SW480 (cell line): ENCODE data around the gene CCNF.

ENCODE experiments used
- DNase-seq: peaks from one replicate; pipeline ENCODE4 v3.0.0-alpha.2; 2016; ENCODE audit warnings: low spot score

CCNF gene

DNA sequence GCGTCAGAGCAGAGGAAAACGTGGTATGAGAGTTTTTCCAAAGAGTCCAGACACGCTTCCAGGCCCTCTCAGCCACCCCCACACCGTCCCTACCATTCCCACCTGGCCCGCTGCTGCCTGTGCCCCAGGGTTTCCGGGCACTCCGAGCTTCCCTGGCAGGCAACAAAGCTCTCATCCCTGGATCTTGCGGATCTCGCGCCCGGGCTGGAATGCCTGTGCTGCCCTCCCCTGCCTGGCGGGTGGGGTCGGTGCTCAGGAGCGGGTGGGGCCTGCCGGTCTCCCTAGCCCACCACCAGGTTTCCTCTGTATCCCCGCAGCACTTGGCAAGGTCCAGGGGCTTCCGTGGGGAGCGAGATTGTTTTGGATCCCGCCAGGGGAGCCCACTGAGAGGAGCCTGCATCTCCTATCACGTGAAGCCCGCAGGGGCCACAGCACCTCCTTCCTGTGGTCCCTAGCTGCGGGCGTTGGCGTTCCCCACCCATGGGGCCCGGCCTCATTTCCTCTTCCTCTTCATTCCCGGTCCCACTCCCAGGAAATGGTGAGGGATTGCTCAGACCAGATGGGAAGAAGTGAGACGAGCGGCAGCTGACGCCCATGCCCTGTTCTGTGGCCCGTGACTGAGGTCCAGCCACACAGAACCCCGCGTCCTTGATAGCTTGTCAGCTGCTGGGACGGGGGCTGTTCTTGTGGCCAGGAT, 56.7 kb downstream of the CCNF start:
- DNase-seq: no peak

DNA sequence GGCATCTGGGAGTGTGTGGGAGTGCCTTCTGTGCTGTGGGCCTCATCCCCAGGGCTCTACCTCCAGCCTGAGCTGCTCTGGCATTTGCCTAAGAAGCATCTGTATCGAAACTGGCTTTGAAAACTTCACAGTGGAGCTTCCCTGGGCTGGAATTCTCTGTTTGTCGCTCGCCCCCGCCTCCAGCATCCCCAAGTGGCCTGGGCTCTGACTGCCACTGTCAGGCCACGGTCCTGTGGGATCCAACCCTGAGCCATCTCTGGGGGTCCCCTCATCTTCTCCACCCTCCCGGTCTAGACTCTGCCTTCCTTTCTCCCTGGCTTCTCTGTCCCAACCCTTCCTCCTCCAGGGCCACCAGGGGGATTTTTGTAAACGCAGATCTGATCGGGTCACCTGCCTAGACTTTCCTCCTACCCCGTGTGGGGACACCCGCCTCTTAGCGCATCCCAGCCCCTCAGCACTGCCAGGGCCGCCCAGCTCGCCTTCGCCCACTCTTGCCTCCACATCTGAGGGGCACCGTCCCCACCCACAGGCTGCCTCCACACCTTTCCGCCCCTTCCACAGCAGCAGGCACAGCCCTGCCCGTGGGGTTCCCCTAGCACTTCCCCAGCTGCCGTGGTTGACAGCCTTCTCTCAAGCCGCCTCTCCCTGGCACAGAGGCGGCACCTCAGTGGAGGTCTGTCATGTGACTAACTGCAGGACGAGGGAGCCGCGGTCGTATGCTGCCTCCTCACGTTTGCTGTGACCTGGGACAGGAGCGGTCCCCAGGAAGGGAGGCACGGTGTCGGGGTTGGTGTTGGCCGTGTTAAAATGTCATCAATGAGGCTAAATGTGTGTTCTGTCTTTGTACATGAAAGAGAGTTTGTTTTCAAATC, 57.6 kb downstream of the CCNF start:
- DNase-seq: peak; percentile 51

DNA sequence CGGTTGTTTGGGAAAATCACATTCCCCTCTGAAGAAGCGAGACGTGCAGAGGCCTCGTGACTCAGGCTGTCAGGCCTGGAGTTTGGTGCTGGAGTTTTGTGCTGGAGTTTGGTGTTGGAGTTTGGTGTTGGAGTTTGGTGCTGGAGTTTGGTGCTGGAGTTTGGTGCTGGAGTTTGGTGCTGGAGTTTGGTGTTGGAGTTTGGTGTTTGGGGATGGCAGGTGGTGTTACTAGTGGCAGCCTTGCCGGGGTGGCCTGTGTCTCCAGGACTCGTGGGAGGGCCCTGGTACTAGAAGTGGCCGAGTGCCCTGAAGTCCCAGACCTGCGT, 58.2 kb downstream of the CCNF start:
- no peak for DNase-seq

DNA sequence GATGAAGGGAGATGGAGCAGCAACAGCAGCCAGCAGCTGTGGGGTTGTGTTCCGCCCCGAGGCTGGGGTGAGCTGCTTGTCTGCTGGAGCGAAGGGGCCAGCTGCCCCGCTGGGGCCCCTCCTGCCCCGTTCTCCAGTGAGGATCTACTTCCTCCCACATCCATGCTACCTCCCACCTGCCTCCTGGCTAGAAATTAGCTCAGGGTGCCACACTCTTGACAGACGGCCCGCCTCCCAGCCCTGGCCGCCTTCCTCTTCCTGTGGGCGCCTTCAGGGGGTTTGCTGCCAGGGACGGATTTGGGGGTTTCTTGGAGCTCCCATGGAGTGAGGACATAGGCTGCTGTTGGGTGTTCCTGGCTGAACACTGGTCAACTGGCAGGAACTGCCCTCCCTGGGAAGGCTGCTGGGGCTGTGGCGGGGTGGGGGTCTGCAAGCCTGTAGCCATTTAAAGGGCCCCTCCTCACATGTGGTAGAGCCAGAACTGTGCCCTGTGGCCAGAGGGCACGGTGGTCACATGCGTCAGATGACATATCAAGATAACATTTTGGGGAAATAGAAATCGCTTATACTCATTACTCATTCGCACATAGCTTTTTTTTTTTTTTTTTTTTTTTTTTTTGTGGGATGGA, 58.8 kb downstream of the CCNF start:
- no peak for DNase-seq

DNA sequence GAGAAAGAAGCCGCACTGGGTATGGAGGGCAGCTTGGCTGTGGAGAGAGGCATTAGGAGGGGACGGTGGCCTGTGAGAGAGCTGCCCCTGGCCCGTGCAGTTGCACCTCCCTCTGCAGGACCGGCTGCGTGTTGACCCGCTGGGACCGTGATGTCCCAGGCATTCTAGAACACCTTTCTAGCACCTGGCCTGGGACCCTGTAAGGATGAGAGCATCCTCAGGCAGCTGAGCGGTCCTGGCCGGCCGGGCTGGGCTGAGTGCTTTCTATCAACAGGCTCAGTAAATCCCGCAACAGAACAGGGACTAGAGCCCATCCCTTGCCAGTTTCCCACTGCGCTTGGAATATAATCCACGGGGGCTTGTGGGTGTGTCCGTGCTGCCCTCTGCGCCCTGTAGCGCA, 60.3 kb downstream of the CCNF start:
- DNase-seq: no peak

DNA sequence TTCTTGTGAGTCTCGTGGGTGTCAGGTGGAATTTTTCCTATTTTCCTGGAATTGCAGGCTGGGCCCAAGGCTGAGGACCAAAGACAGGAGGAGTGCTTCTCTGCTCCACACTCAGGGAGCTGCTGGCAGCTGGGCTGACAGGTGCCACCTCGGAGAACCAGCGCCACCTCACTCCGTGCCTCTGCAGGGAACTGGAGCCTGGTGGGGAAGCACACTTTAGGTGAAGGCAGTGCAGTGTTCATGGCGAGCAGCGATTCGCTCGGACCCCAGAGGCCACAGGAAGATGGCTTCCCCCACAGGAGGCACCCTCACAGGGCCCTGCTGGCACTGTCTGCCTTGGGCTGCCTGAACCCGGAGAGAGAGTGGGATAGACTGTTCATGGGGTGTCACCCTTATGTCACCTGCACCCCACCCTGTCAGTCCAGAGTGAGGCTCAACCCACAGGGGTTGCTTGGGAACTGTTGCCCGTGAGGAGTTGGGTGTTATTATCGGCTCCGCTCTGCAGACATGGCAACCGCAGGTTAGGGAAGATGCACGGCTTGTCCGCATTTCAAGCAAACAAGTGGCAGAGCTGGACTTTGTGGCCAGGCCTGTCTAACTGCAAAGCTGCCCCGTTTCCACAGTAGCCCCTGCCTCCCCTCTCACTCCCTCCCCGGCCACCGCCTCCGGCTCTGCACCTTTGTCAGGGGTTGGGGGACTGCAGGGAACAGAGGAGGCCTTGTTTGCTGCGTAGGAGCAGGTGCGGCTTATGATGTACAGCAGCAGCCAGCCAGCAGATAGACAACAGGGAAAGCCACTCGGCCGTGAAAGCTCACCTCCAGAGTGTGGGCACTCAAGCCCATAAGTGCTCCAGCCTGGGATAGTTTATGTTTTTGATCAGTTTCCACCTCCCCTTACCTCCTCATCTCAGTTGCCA, 61.2 kb downstream of the CCNF start:
- DNase-seq: no peak

DNA sequence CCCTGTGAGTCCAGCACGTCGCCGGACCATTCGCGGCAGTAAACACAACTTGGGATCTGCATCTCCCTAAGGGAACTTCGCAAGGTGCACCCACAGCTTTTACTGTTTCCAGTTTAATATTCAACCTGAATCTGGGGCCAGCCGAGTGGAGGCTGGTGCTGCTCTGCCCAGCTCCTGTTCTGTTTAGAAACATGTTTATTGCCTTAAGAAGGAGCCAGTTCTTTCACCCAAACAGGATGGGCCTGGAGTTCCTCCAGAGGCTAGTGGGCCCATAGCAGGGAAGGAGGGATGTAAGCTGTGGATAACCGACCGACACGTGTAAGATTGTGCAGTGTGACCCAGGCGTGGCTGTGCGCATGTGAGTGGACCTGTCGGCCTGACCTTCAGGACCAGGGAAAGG, 63.0 kb downstream of the CCNF start:
- no peak for DNase-seq

DNA sequence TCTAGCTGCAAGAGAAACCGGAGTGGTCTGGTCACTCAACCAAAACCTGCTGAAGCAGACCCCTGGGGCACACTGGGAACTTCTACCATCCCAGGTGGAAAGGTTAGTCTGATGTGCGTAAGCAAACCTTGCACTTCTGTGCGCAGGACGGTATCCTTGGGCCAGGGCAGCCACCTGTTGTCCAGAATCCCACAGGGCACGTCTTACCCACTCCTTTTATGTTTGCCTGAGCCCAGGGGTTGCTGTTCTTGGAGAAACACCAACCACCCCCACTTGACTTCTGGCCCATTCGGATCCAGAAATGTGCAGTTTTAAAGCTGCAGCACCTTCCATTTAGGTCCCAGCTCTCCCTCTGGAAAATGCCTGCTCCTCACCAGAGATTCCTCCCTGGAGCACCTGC, 64.4 kb downstream of the CCNF start:
- no peak for DNase-seq

DNA sequence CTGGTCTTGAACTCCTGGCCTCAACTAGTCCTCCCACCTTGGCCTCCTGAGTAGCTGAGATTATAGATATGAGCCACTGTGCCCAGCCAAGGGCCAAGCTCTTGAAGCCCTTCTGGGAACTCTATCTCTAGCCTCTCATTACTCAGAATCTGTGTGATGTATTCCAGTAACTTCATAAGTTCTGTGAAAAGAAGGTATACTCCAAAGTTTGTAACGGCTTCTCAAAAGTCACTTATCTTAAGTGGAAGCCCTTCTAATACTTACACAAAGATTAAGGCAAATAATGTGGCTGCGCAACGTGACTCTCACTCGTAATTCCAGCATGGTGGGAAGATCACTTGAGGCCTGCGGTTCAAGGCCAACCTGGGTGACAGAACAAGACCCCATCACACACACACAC, 65.4 kb downstream of the CCNF start:
- DNase-seq: no peak

DNA sequence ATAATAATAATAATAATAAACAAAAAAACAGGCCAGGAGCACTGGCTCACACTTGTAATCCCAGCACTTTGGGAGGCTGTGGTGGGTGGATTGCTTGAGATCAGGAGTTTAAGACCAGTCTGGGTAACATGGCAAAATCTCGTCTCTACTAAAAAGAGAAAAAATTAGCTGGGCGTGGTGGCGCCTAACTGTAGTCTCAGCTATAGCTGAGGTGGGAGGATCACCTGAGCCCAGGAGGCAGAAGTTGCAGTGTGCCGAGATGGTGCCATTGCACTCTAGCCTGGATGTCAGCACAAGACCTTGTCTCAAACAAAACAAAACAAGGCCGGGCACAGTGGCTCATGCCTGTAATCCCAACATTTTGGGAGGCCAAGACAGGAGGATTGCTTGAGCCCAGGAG, 65.8 kb downstream of the CCNF start:
- no peak for DNase-seq

DNA sequence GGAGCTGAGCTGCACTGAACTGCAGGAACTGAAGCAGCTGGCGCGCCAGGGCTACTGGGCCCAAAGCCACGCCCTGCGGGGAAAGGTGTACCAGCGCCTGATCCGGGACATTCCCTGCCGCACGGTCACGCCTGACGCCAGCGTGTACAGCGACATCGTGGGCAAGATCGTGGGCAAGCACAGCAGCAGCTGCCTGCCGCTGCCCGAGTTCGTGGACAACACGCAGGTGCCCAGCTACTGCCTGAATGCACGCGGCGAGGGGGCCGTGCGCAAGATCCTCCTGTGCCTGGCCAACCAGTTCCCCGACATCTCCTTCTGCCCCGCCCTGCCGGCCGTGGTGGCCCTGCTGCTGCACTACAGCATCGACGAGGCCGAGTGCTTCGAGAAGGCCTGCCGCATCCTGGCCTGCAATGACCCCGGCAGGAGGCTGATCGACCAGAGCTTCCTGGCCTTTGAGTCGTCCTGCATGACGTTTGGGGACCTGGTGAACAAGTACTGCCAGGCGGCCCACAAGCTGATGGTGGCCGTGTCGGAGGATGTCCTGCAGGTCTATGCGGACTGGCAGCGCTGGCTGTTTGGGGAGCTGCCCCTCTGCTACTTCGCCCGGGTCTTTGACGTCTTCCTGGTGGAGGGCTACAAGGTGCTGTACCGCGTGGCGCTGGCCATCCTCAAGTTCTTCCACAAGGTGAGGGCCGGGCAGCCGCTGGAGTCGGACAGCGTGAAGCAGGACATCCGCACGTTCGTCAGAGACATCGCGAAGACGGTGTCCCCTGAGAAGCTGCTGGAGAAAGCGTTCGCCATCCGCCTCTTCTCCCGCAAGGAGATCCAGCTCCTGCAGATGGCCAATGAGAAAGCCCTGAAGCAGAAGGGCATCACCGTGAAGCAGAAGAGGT, 67.2 kb downstream of the CCNF start:
- DNase-seq: no peak

DNA sequence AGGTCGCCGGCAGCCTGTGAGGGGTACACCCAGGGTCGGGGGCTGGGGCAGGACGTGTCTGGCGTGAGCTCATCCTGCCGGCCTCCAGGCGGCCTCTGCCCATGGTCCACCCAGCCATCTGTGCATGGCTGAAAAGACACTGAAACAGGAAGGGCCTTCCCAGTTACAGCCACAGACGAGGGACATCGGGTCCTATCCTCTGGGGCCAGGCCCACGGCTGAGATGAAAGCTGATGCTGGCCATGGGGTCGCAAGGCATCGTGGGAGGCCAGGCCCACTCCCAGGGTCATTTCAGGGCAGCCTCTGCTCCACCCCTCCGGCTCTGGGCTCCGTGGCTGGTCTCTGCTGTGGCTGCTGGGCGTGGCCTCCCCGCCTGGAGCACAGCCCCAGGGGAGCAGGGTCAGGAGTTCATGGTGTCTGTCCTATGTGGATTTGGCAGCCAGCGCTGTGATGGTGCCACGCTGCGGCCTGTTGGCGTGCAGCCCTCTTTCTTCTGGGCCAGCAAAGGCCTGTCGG, 67.9 kb downstream of the CCNF start:
- no peak for DNase-seq

DNA sequence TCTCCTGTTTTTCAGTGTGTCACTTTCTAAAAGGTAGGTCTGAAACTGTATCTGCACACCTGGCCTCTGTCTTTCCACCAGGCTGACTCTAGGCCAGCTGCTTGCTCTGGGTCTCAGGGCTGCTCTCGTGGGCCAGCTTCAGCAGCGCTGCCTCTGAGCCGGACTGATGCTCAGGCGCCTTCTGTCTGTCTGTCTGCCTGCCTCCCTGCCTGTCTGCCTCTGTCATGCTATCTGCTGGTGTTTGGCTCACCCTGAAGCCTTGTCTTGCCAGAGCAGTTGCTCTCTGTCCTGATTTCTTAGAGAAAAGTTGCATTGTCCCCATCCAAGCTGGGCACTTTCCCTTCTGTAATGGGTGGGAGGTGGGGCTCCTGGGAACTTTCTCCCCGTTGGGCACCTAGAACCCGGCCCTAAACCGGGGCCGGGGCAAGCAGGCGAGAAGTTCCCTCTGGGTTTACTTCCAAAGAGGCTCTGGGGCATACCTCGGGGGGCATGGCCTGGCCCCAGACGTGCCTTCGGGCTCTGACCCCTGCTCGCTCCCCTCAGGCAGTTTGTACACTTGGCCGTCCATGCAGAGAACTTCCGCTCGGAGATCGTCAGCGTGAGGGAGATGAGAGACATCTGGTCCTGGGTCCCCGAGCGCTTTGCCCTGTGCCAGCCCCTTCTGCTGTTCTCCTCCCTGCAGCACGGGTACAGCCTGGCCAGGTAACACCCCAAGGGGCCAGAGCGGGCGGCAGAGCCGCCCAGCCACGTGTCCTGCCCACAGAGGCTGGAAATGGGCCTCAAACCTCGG, 68.6 kb downstream of the CCNF start:
- no peak for DNase-seq

DNA sequence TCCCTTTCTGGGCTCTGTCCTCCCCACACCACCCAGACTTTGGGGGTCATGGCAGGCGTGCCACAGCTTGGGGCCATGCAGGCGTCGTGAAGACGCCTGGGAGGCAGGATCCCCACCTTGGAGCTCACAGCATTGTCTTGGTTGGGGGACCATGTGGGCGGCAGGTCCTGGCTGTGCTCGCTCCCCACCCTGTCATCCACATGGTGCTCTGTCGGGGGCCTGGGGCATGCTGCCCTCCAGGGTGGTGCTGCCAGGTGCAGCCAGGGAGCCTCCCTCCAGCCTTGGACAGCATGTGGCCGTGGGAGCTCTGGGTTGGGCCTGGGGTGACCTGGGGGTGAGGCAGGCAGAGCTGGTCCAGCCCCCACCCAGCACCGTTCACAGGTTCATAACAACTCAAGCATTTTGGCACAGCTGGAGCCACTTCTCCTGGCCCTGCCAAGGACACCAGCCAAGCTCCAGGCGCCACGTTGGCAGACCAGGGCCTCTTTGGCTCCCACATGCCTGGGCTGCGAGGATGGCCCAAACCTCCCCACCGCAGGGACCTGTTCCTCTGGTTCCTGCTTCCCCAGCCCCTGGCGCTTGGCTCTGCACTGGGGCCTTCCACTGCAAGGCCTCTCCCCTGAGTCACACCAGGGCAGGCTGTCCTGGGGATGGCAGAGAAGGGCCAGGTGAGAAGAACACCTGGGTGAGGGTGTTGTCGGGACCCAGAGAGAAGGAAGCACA, 69.4 kb downstream of the CCNF start:
- no peak for DNase-seq

DNA sequence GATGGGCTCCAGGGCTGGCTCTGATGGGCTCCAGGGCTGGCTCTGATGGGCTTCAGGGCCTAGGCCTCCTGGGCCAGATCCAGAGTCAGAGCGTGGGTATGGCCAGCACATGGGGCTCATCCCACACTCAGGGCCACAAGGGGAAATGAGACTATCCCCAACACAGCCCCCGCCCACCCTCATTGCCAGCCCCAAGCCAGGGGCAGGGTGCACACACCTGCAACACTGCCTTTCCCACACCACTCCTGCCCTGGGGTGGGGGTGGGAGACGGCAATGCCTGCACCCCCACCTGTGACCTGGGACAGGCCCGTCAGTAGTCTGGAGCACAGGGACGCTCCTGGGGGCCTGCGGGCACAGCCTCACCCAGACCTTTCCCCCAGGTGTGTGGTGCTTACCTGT, 70.2 kb downstream of the CCNF start:
- no peak for DNase-seq

DNA sequence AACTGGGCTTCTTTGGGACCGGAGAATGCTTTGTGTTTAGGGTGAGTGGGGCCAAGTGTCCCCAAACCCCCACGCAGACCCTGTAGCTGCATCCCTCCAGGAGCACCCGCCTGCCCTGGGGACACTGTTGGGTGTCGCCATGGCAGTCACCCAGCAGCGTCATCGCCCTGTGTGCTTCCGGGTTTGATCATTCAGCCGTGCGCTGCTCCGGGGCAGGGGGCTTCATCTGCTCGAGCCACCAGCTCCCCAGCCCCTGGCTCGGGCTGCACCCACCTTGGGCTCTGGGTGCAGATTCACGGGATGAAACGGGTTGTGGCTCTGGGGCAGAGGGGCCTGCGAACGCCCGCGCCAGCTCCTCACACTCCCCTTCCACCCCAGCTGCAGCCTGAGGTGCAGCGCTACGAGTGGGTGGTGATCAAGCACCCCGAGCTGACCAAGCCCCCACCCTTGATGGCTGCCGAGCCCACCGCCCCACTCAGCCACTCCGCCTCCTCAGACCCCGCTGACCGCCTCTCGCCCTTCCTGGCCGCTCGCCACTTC, 70.7 kb downstream of the CCNF start:
- DNase-seq: no peak

DNA sequence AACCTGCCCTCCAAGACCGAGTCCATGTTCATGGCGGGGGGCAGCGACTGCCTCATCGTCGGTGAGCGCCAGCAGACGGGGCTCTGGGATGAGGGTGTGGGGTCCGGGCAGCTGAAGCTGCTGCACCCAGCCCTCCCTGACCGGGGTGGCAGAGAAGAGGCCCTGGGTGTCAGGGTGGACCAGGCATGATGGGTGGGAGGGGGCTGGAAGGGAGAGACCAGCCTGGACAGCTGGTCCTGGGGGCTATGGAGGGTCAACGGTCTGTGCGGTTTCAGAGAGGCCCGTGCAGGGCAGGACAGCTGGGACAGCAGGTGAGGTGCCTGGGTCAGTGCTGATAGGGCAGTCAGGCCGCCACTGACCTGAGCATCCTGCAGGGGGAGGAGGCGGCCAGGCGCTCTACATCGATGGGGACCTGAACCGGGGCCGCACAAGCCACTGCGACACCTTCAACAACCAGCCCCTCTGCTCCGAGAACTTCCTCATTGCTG, 71.2 kb downstream of the CCNF start:
- no peak for DNase-seq

DNA sequence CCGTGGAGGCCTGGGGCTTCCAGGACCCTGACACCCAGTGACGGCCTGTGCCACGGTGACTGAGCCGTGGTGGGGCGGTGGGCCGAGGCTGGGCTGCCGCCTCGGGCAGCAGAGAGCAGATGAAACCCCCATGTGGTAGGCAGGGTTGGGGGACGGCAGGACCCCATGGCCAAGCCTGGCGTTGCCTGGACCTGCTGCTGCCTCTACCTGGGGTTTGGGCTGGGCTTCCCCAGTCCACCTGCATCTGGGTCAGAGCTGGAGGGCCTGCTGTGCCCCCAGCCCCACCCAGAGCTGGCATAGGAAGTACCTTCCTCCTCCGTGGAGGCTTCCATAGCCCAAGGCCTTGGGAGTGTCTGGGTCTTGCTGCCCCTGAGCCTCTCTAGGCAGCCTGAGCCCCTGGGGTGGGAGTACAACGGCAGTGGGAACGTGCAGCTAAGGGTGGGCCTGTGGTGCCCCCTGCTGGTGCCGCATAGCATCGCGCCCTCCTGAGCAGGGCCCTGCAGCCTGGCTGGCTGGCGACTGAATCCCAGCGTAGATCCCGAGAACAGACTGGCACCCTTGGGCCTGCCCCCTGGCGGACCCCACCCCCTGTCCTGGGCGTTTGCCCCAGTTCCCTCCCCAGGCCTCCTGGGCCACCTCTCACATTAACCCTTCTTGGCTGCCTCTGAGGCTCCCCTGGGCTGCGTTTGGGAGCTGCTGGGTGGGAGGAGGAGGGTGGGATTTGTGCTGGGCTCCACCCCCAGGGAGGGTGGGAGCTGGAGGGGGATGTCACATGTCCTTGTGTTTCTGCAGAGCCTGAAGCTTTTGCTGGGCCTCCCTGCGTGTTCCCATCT, 71.9 kb downstream of the CCNF start:
- DNase-seq: peak; percentile 65
